Activated gamma-delta T cell (primary cell): ENCODE data around the gene SLC16A1.

ENCODE experiments used
- DNase-seq: peaks from one replicate; lab custom pipeline; 2025; lab: John Stamatoyannopoulos, UW

SLC16A1 gene

DNA sequence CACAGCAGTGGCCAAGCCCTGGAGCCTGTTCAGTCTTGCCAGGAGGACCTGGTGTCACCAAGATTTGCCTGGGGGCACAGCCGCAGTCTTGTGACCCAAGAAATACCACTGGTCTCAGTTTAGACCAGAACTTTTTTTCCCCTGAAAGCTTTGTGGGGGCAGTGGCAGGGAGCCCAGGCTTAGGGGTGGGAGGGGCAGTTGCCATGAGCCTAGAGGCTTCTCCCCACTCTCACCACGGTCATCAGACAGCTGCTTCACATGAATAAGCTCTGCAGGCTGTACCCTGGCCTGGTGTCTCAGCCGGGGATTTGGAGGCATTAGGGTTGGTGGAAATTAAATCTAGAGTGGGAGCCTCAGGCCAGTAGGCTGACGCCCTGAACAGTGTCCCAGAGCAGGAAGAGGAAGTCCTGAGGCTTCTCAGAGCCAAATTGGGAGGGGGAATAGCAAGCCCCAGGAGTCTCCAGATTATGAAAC is 73.7 kb downstream of the SLC16A1 start:
- DNase-seq = no peak

DNA sequence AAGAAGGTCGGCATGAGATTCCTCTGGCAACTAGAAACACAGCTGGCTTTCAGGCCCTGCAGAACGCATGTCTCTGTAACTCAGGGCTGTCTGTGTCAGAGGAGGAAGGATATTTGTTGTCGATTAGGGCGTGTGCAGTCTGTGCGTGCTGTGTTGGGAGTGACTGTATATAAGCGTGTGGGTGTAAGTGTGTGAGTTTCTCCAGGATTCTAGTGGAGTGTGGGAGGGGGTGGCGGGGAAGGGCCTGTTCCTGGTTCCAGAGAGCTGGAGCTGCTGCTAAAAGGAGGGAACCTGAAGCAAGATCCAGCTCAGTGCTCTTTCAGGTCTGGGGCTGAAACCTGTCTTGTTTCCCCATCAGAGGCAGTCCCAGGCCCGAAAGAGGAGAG is 74.3 kb downstream of the SLC16A1 start:
- DNase-seq = no peak

DNA sequence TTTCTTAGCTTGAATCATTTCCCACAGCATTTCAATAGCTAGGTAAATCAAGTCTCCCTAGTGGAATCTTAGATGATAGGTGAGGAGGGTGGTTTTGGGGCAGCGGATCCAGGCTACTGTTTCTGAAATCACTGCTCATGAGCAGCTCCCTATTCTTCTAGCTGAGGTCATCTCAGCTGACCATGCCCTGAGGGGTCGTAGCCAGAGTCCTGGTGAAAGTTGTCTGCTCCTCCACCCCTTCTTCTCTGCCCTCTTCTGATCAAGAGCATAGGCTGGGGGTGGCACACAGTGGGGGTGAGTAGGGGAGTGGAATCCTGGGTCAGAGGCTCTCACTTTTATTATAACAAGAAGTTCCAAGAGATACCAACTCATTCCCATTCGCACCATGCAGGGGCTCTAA is 76.2 kb downstream of the SLC16A1 start:
- DNase-seq = no peak

DNA sequence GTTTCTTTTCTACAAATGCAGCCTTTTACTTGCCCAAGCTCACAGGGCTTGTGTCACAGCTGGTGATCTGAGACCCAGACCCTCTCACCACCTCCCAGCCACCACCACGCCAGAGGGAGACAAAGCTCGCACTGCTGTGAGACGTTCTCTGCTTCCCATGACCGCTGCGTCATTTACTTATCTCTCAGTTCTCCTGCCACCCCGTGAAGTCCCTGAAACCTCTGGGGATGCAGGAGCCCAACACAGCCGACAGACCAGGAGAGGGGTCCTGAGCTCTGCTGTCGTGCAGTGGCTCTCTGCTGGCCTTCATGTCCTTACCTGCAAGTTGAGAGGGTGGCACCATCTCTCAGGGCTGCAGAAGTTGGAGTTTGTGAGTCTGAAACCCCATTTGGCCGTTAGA is 77.7 kb downstream of the SLC16A1 start:
- no peak for DNase-seq

DNA sequence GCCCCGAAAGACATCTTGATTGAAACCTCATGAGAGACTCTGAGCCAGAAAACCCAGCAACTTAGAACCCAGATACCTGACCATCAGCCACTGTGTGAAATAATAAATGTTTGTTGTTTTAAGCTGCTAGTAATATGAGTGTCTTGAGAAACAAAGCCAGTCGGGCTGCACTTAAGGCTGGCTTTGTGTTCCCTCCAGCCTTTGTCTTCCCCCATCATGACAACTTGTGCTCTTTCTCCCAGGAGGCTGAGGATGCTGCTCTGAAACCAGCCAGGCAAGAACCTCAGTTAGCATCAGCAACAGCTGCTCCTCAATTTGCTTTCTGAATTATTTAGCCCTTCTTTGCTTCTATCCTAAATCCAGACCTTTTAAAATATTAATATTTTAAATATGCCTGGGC is 78.2 kb downstream of the SLC16A1 start:
- DNase-seq = no peak

DNA sequence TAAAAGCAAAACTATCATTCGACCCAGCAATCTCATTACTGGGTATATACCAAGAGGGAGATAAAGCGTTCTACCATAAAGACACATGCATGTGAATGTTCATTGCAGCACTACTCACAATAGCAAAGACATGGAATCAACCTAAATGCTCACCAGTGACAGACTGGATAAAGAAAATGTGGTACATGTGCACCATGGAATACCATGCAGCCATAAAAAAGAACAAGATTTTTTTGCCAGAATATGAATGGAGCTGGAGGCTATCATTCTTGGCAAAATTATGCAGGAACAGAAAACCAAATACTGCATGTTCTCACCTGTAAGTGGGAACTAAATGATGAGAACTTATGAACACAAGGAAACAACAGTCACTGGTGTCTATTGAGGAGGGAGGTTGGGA is 79.7 kb downstream of the SLC16A1 start:
- no peak for DNase-seq

DNA sequence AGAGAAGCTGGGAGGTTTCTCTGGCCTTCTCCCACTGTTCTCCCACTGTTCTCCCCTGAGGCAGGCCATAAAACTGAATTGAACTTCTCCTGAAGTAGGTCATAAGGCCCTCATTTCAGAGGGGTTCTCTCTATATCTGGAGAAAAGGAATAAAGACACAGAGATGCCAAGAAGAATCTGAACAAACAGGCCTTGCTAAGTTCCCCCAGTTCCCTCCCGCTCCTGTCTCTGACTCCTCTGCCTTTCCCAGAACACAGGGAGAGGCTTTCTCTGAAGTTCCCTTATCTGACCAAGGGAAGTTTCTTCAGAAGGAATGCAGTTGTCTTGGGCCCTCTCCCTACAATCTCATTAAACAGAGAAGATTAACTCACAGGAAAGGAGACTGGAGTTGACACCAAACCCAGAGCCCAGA is 83.4 kb downstream of the SLC16A1 start:
- no peak for DNase-seq

DNA sequence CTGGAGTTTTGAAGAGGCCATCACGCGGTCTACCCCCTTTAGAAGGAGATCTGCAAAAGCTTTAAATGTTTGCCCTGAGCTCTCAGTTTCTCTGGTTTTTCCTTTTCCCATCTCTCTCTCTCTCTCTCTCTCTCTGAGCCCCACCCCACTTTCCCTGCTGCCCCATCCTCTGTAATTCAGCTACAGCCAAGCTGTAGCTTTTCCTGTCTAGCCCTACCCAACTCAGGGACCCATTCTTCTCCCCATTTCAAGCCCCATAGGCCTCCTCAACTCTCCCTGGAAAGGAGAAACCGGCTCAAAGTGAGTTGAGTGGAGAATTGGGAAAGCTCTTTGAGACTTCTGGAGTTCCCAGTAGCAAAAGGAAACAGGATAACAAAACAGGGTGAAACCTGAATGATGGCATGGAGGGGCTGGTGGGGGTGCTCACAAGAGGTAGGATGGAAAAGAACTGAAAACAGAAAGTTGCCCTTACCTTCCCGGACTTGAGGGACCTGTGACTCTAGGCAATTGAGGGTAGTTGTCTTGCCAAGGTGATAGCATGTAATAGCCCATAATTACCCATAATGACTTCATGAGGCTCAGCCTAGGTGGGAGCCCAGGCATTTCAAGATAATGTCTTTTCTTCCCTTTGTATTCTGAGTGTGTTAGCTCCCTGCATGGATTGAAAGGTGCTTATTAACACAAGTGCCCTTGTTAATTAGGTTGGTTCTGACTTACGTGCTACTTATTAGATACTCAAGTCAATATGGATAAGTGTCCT is 84.9 kb downstream of the SLC16A1 start:
- no peak for DNase-seq

DNA sequence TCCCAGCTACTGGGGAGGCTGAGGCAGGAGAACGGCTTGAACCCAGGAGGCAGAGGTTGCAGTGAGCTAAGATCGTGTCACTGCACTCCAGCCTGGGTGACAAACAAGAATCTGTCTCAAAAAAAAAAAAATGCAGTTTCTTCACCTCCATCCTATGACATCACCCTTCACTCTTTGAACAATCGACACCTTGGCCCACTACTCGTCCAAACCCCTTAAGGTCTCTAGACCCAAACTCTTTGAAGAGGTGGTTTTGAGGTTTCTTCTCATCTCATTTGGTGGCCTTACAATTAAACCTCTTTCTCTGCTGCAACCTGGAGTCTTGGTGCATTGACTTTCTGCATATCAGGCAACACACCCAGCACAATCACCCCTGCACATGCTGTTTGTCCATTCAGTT is 86.1 kb downstream of the SLC16A1 start:
- no peak for DNase-seq

DNA sequence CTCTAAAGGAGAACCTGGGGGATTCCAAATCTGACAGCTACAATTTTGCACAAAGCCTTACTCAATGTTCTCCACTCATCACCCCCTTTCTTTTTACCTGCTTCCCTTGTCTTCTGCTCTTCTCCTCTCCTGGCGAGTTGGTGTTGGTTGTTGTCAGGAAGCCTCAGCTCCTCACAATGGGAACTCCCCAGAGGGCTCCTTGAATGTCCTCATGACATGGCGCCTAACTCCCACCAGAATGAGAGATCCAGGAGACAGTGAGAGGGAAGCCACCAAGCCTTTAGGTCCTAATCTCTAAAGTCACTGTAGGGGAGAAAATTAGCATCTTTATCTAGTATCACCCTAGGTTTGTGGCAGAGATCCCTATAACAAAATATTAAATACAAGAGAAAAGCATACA is 87.8 kb downstream of the SLC16A1 start:
- DNase-seq = no peak

DNA sequence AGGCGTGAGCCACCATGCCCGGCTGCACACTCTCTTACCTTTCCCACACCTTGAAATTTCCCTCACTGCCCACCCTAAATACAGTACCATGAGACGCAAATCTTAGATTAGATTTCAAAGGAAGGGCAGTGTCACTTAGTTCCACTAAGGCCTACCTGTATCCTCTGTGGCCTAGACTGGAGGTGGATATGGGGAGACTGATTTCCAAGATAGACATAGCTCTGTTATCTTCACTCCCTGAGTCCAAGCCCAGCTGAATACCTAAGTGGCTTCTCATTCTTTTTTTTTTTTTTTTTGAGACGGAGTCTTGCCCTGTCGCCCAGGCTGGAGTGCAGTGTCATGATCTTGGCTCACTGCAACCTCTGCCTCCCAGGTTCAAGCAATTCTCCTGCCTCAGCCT is 89.0 kb downstream of the SLC16A1 start:
- no peak for DNase-seq

DNA sequence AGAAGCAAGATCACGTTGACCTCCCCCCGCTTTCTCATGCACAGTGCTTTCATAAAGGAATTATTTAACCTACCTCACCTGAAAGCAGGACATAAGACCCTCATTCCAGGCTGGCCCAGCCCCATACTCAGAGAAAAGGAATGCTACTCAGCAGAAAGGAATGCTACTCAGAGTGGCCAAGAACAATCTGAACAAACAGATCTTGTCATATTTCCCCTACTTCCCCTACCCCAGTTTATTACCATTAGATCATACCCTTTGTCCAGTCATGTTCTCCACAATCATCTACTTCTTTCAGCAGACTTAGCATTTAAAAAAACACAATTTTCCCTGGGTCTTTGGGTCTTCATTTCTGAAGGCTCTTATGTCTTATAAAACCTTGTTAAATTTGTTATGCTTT is 89.8 kb downstream of the SLC16A1 start:
- no peak for DNase-seq

DNA sequence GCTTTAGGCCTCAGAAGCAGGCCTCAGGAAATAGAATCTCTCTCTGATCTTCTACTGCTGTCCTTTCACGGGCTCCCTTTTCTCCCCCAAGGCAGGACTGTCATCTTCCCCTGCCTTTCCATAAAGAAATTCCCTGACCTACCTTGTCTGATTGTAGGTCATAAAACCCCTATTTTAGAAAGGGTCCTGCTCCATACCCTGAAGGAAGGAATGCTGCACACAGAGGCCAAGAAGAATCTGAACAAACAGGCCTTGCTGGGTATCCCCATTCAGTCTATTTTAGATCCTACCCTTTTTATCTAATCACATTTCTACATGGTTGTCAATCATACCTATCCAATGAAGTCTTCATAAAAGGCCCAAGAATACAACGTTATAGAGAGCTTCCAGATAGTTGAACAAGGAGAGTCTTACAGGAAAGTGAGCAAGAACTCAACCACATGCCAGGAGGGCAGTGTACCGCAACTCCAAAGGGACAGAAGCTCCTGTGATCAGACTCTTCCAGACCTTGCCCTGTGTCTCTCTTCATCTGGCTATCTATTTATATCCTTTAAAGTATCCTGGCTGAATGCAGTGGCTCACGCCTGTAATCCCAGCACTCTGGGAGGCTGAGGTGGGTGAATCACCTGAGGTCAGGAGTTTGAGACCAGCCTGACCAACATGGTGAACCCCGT is 93.1 kb downstream of the SLC16A1 start:
- DNase-seq = no peak
